ENCODE results near the gene RNF8.
"Not testable (repeated sequence)": the region's sequence is repeated elsewhere in the genome, so short reads cannot be mapped to it uniquely, and the experiment has no call there.

RNF8 gene

GRCh38 chr6:37396571-37397180 is 42.9 kb downstream of the RNF8 start:
- ChIA-PET POLR2A (no interaction called here), CTCF (interaction anchor here (1.0 to 4.0 kb wide), 4 partner anchors 14 to 31 kb away, joined by 3 to 16 read pairs (median 3); no protein-coding TSS in a partner anchor)
- Histone ChIP-seq H3K4me3 (ENCODE audit: control insufficient read depth in 1 of 7, extremely low read depth in 1 of 7, insufficient read depth in 4 of 7, low read depth in 2 of 7, low read length in 6 of 7) (no peak overlapping the region), H3K27me3 (replicated peaks in 2 of 5; ENCODE audit: control insufficient read depth in 4 of 5, insufficient read depth in 5 of 5, low read length in 4 of 5) (no peaks in the 10 kb centered on the region), H3K27ac (ENCODE audit: insufficient read depth in 1 of 2, low read depth in 1 of 2, low read length in 2 of 2, poor library complexity in 1 of 2, severe bottlenecking in 2 of 2) (no peak overlapping the region), H3K4me1 (ENCODE audit: control extremely low read depth in 1 of 4, control insufficient read depth in 4 of 4, insufficient read depth in 4 of 4, low read length in 3 of 4) (no peaks in the 10 kb centered on the region), H3K36me3 (ENCODE audit: control insufficient read depth in 4 of 4, insufficient read depth in 4 of 4, low read length in 3 of 4) (peaks cover 0 to 28% (median 12%) of the 10 kb centered on the region in 4 experiments), H3K9me3 (ENCODE audit: control extremely low read depth in 1 of 5, control insufficient read depth in 4 of 5, insufficient read depth in 2 of 5, low read depth in 1 of 5, low read length in 4 of 5) (no peaks in the 10 kb centered on the region)
- DNase-seq: no peak
- 100% methylated on average over 2 of the region's 4 CpGs for WGBS (ENCODE audit: insufficient coverage)

- Histone ChIP-seq H3K4me3 (ENCODE audit: control insufficient read depth in 1 of 7, extremely low read depth in 1 of 7, insufficient read depth in 4 of 7, low read depth in 2 of 7, low read length in 6 of 7) (no peak overlapping the region), H3K4me1 (ENCODE audit: control extremely low read depth in 1 of 4, control insufficient read depth in 4 of 4, insufficient read depth in 4 of 4, low read length in 3 of 4) (no peaks in the 10 kb centered on the region), H3K27me3 (replicated peaks in 2 of 5; ENCODE audit: control insufficient read depth in 4 of 5, insufficient read depth in 5 of 5, low read length in 4 of 5) (no peaks in the 10 kb centered on the region), H3K27ac (ENCODE audit: insufficient read depth in 1 of 2, low read depth in 1 of 2, low read length in 2 of 2, poor library complexity in 1 of 2, severe bottlenecking in 2 of 2) (no peak overlapping the region), H3K36me3 (ENCODE audit: control insufficient read depth in 4 of 4, insufficient read depth in 4 of 4, low read length in 3 of 4) (peaks cover 0 to 3% (median 2%) of the 10 kb centered on the region in 4 experiments), H3K9me3 (ENCODE audit: control extremely low read depth in 1 of 5, control insufficient read depth in 4 of 5, insufficient read depth in 2 of 5, low read depth in 1 of 5, low read length in 4 of 5) (no peaks in the 10 kb centered on the region)
- no peak for DNase-seq
- CTCF ChIA-PET: no interaction called here
- POLR2A ChIA-PET: no interaction called here
These were observed 45.3 kb downstream of the RNF8 start for GRCh38 chr6:37399131-37399530.

- H3K4me1 ChIP-seq (ENCODE audit: control extremely low read depth in 1 of 4, control insufficient read depth in 4 of 4, insufficient read depth in 4 of 4, low read length in 3 of 4): no peaks in the 10 kb centered on the region
- WGBS (ENCODE audit: insufficient coverage): 46% methylated on average over 4 of the region's 4 CpGs
- H3K36me3 ChIP-seq (ENCODE audit: control insufficient read depth in 4 of 4, insufficient read depth in 4 of 4, low read length in 3 of 4): peaks cover 0 to 2% (median under 1%) of the 10 kb centered on the region in 4 experiments
- DNase-seq: no peak
- H3K27ac ChIP-seq (ENCODE audit: insufficient read depth in 1 of 2, low read depth in 1 of 2, low read length in 2 of 2, poor library complexity in 1 of 2, severe bottlenecking in 2 of 2): no peak overlapping the region
- POLR2A ChIA-PET: no interaction called here
- CTCF ChIA-PET: interaction anchor here (1.9 kb wide), 1 partner anchor 27 kb away, joined by 4 read pairs; no protein-coding TSS in a partner anchor
- H3K9me3 ChIP-seq (ENCODE audit: control extremely low read depth in 1 of 5, control insufficient read depth in 4 of 5, insufficient read depth in 2 of 5, low read depth in 1 of 5, low read length in 4 of 5): no peaks in the 10 kb centered on the region
- H3K4me3 ChIP-seq (ENCODE audit: control insufficient read depth in 1 of 7, extremely low read depth in 1 of 7, insufficient read depth in 4 of 7, low read depth in 2 of 7, low read length in 6 of 7): no peak overlapping the region
- H3K27me3 ChIP-seq (replicated peaks in 2 of 5; ENCODE audit: control insufficient read depth in 4 of 5, insufficient read depth in 5 of 5, low read length in 4 of 5): no peaks in the 10 kb centered on the region
These were observed 46.2 kb downstream of the RNF8 start for GRCh38 chr6:37399795-37400490.

GRCh38 chr6:37401658-37402057 is 47.9 kb downstream of the RNF8 start:
- POLR2A ChIA-PET; H3K9me3 ChIP-seq (ENCODE audit: control extremely low read depth in 1 of 5, control insufficient read depth in 4 of 5, insufficient read depth in 2 of 5, low read depth in 1 of 5, low read length in 4 of 5); H3K4me3 ChIP-seq (ENCODE audit: control insufficient read depth in 1 of 7, extremely low read depth in 1 of 7, insufficient read depth in 4 of 7, low read depth in 2 of 7, low read length in 6 of 7); H3K36me3 ChIP-seq (ENCODE audit: control insufficient read depth in 4 of 4, insufficient read depth in 4 of 4, low read length in 3 of 4); H3K27me3 ChIP-seq (replicated peaks in 2 of 5; ENCODE audit: control insufficient read depth in 4 of 5, insufficient read depth in 5 of 5, low read length in 4 of 5); H3K4me1 ChIP-seq (ENCODE audit: control extremely low read depth in 1 of 4, control insufficient read depth in 4 of 4, insufficient read depth in 4 of 4, low read length in 3 of 4); H3K27ac ChIP-seq (ENCODE audit: insufficient read depth in 1 of 2, low read depth in 1 of 2, low read length in 2 of 2, poor library complexity in 1 of 2, severe bottlenecking in 2 of 2): not testable (repeated sequence)
- DNase-seq: peak in 1 of 3 donors; percentile 17
- CTCF ChIA-PET: interaction anchor here (1.9 kb wide), 1 partner anchor 26 kb away, joined by 4 read pairs; no protein-coding TSS in a partner anchor

- POLR2A ChIA-PET: no interaction called here
- Histone ChIP-seq H3K27me3 (replicated peaks in 2 of 5; ENCODE audit: control insufficient read depth in 4 of 5, insufficient read depth in 5 of 5, low read length in 4 of 5) (peaks cover 0 to 2% (median 0%) of the 10 kb centered on the region in 5 experiments), H3K27ac (ENCODE audit: insufficient read depth in 1 of 2, low read depth in 1 of 2, low read length in 2 of 2, poor library complexity in 1 of 2, severe bottlenecking in 2 of 2) (no peak overlapping the region), H3K36me3 (ENCODE audit: control insufficient read depth in 4 of 4, insufficient read depth in 4 of 4, low read length in 3 of 4) (no peaks in the 10 kb centered on the region), H3K4me3 (ENCODE audit: control insufficient read depth in 1 of 7, extremely low read depth in 1 of 7, insufficient read depth in 4 of 7, low read depth in 2 of 7, low read length in 6 of 7) (no peak overlapping the region), H3K4me1 (ENCODE audit: control extremely low read depth in 1 of 4, control insufficient read depth in 4 of 4, insufficient read depth in 4 of 4, low read length in 3 of 4) (no peaks in the 10 kb centered on the region), H3K9me3 (ENCODE audit: control extremely low read depth in 1 of 5, control insufficient read depth in 4 of 5, insufficient read depth in 2 of 5, low read depth in 1 of 5, low read length in 4 of 5) (no peaks in the 10 kb centered on the region)
- CTCF ChIA-PET: no interaction called here
- 95% methylated on average over 2 of the region's 3 CpGs for WGBS (ENCODE audit: insufficient coverage)
- DNase-seq: no peak
These were observed 53.1 kb downstream of the RNF8 start for GRCh38 chr6:37406726-37407341.

GRCh38 chr6:37407948-37408347 is 54.2 kb downstream of the RNF8 start:
- Histone ChIP-seq H3K9me3 (ENCODE audit: control extremely low read depth in 1 of 5, control insufficient read depth in 4 of 5, insufficient read depth in 2 of 5, low read depth in 1 of 5, low read length in 4 of 5) (no peaks in the 10 kb centered on the region), H3K36me3 (ENCODE audit: control insufficient read depth in 4 of 4, insufficient read depth in 4 of 4, low read length in 3 of 4) (no peaks in the 10 kb centered on the region), H3K27ac (ENCODE audit: insufficient read depth in 1 of 2, low read depth in 1 of 2, low read length in 2 of 2, poor library complexity in 1 of 2, severe bottlenecking in 2 of 2) (no peak overlapping the region), H3K4me1 (ENCODE audit: control extremely low read depth in 1 of 4, control insufficient read depth in 4 of 4, insufficient read depth in 4 of 4, low read length in 3 of 4) (no peaks in the 10 kb centered on the region), H3K27me3 (replicated peaks in 2 of 5; ENCODE audit: control insufficient read depth in 4 of 5, insufficient read depth in 5 of 5, low read length in 4 of 5) (peaks cover 0 to 2% (median 0%) of the 10 kb centered on the region in 5 experiments), H3K4me3 (ENCODE audit: control insufficient read depth in 1 of 7, extremely low read depth in 1 of 7, insufficient read depth in 4 of 7, low read depth in 2 of 7, low read length in 6 of 7) (no peak overlapping the region)
- POLR2A ChIA-PET: no interaction called here
- CTCF ChIA-PET: no interaction called here
- no peak for DNase-seq
- no CpG with 5 or more reads among the region's 5 CpGs for WGBS (ENCODE audit: insufficient coverage)

- CTCF ChIA-PET: interaction anchor here (1.3 kb wide), 1 partner anchor 10 kb away, joined by 3 read pairs; no protein-coding TSS in a partner anchor
- no CpG with 5 or more reads among the region's 1 CpG for WGBS (ENCODE audit: insufficient coverage)
These were observed 55.7 kb downstream of the RNF8 start for GRCh38 chr6:37409501-37409900.

More at GRCh38 chr6:37409501-37409900, 55.7 kb downstream of the RNF8 start:
- Histone ChIP-seq H3K4me3 (ENCODE audit: control insufficient read depth in 1 of 7, extremely low read depth in 1 of 7, insufficient read depth in 4 of 7, low read depth in 2 of 7, low read length in 6 of 7) (no peak overlapping the region), H3K9me3 (ENCODE audit: control extremely low read depth in 1 of 5, control insufficient read depth in 4 of 5, insufficient read depth in 2 of 5, low read depth in 1 of 5, low read length in 4 of 5) (no peaks in the 10 kb centered on the region), H3K36me3 (ENCODE audit: control insufficient read depth in 4 of 4, insufficient read depth in 4 of 4, low read length in 3 of 4) (no peaks in the 10 kb centered on the region), H3K27me3 (replicated peaks in 2 of 5; ENCODE audit: control insufficient read depth in 4 of 5, insufficient read depth in 5 of 5, low read length in 4 of 5) (peaks cover 0 to 2% (median 0%) of the 10 kb centered on the region in 5 experiments), H3K27ac (ENCODE audit: insufficient read depth in 1 of 2, low read depth in 1 of 2, low read length in 2 of 2, poor library complexity in 1 of 2, severe bottlenecking in 2 of 2) (no peak overlapping the region), H3K4me1 (ENCODE audit: control extremely low read depth in 1 of 4, control insufficient read depth in 4 of 4, insufficient read depth in 4 of 4, low read length in 3 of 4) (no peaks in the 10 kb centered on the region)
- DNase-seq: no peak
- POLR2A ChIA-PET: no interaction called here
